Measurements from ENCODE around the gene ARL4A.
"Not testable (repeated sequence)": the region's sequence is repeated elsewhere in the genome, so short reads cannot be mapped to it uniquely, and the experiment has no call there.

The ARL4A gene

GRCh38 chr7:12686891-12687717 is at the start of gene ARL4A:
Gene ARL4A, plus strand, starts transcription at chr7:12687633. Its CDS starts 622 bp downstream, at chr7:12688255.
- DNase-seq (ENCODE audit: low spot score), result peak; percentile 99

- no peak for DNase-seq (ENCODE audit: low spot score)
Observed at GRCh38 chr7:12637819-12638592, 49.4 kb upstream of the ARL4A start.

GRCh38 chr7:12638851-12639456 is 48.5 kb upstream of the ARL4A start:
- DNase-seq (ENCODE audit: low spot score), result no peak

- DNase-seq (ENCODE audit: low spot score), result no peak
Observed at GRCh38 chr7:12640299-12641096, 46.9 kb upstream of the ARL4A start.

- DNase-seq (ENCODE audit: low spot score), result no peak
Observed at GRCh38 chr7:12641196-12641595, 46.2 kb upstream of the ARL4A start.

GRCh38 chr7:12642508-12642907 is 44.9 kb upstream of the ARL4A start:
- DNase-seq (ENCODE audit: low spot score), result no peak

GRCh38 chr7:12643001-12643643 is 44.3 kb upstream of the ARL4A start:
- DNase-seq (ENCODE audit: low spot score), result no peak

GRCh38 chr7:12643644-12644043 is 43.8 kb upstream of the ARL4A start:
- no peak for DNase-seq (ENCODE audit: low spot score)

GRCh38 chr7:12645212-12645611 is 42.2 kb upstream of the ARL4A start:
- DNase-seq (ENCODE audit: low spot score), result not testable (repeated sequence)

GRCh38 chr7:12646139-12646538 is 41.3 kb upstream of the ARL4A start:
- DNase-seq (ENCODE audit: low spot score), result no peak

GRCh38 chr7:12647364-12648219 is 39.8 kb upstream of the ARL4A start:
- DNase-seq (ENCODE audit: low spot score), result peak; percentile 33

- no peak for DNase-seq (ENCODE audit: low spot score)
Observed at GRCh38 chr7:12648704-12649261, 38.6 kb upstream of the ARL4A start.

GRCh38 chr7:12649348-12649747 is 38.1 kb upstream of the ARL4A start:
- no peak for DNase-seq (ENCODE audit: low spot score)

- no peak for DNase-seq (ENCODE audit: low spot score)
Observed at GRCh38 chr7:12650080-12650479, 37.4 kb upstream of the ARL4A start.

- DNase-seq (ENCODE audit: low spot score), result no peak
Observed at GRCh38 chr7:12653110-12653509, 34.3 kb upstream of the ARL4A start.

- no peak for DNase-seq (ENCODE audit: low spot score)
Observed at GRCh38 chr7:12653518-12653917, 33.9 kb upstream of the ARL4A start.

GRCh38 chr7:12655161-12655560 is 32.3 kb upstream of the ARL4A start:
- no peak for DNase-seq (ENCODE audit: low spot score)

GRCh38 chr7:12660423-12660822 is 27.0 kb upstream of the ARL4A start:
- DNase-seq (ENCODE audit: low spot score), result peak; percentile 48

- DNase-seq (ENCODE audit: low spot score), result not testable (repeated sequence)
Observed at GRCh38 chr7:12660986-12661385, 26.4 kb upstream of the ARL4A start.

GRCh38 chr7:12661581-12661980 is 25.9 kb upstream of the ARL4A start:
- no peak for DNase-seq (ENCODE audit: low spot score)

All from hepatic stellate cell (primary cell).